GM12892 (cell line): ENCODE measurements around the gene MYO5C.

Experiments
- POLR2A ChIP-seq: IDR thresholded peaks from 2 replicates; pipeline ENCODE4 v1.6.1; 2011; ENCODE audit warnings: low read depth, low read length, control low read depth
- POLR2AphosphoS5 ChIP-seq: IDR thresholded peaks from 2 replicates; pipeline ENCODE4 v1.6.1; 2011; ENCODE audit warnings: low read depth, low read length, control low read depth
- TAF1 ChIP-seq: IDR thresholded peaks from 2 replicates; pipeline ENCODE4 v1.6.1; 2011; ENCODE audit warnings: low read depth, mild to moderate bottlenecking, control low read depth, low read length, borderline replicate concordance

DNA sequence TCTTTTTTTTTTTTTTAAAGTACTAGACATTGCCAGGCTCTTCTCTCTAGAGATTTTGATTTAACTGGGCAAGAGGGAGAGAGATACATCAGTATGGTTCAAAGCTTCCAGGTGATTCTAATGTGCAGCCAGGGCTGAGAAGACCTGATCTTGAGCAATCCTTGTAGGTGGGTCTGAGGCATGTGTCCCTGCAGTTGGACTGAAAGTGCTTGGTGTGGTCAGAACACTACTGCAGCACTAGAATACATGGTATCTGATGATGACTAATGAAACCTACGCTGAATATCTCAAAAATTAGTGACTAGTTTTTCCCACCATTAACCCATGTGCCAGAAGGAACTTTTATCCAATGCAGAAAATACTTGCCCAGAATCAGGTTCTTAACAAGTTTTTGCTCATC, 34.4 kb upstream of the MYO5C start:
- TF ChIP-seq POLR2AphosphoS5, result no peak
- no peak for TF ChIP-seq POLR2A
- no peak for TF ChIP-seq TAF1
